Keratinocyte (primary cell): Measurements from ENCODE around the gene TAF7. TPM values are rescaled to one million over a fixed set of nuclear protein-coding genes. Genes with fewer than 3 reads are reported as not detected.

Source experiments
- DNase-seq: peaks from one replicate; pipeline ENCODE4 v3.0.0-alpha.2; 2011; ENCODE audit warnings: low read depth, missing footprints, low spot score
- FAIRE-seq: peaks from 2 replicates; lab custom pipeline; 2011; peaks lifted over from hg19 to GRCh38; lab: Jason Lieb, UNC
- H2AFZ ChIP-seq: 2 replicates; pipeline ENCODE4 v1.6.0; 2012; ENCODE audit warnings: low read length, control low read depth, inconsistent platforms; ENCODE audit not compliant: control insufficient read depth
- H3K27ac ChIP-seq: 2 replicates; pipeline ENCODE4 v1.5.1; 2011; ENCODE audit warnings: low read length; ENCODE audit not compliant: control insufficient read depth, insufficient read depth
- H3K27me3 ChIP-seq: 3 replicates; pipeline ENCODE4 v1.6.0; 2011; ENCODE audit warnings: low read length; ENCODE audit not compliant: control insufficient read depth, insufficient read depth; ENCODE audit errors: extremely low read depth
- H3K36me3 ChIP-seq, 2 experiments: 2 replicates in 1 of 2; 3 replicates in 1 of 2; pipeline ENCODE4 v1.5.1; 2011; ENCODE audit warnings: low read length in 2 of 2, mild to moderate bottlenecking in 1 of 2; ENCODE audit not compliant: control insufficient read depth in 2 of 2, insufficient read depth in 2 of 2; ENCODE audit errors: extremely low read depth in 1 of 2
- H3K4me1 ChIP-seq: 3 replicates; pipeline ENCODE4 v1.5.1; 2011; ENCODE audit warnings: low read length; ENCODE audit not compliant: control insufficient read depth, insufficient read depth; ENCODE audit errors: extremely low read depth
- H3K4me2 ChIP-seq: 3 replicates; pipeline ENCODE4 v1.6.0; 2011; ENCODE audit warnings: low read depth, low read length; ENCODE audit not compliant: control insufficient read depth, insufficient read depth; ENCODE audit errors: extremely low read depth
- H3K4me3 ChIP-seq, 3 experiments: fragments of 200-600 bp in 1 of 3; sonication (generic) in 1 of 3; 2 replicates in 2 of 3; 3 replicates in 1 of 3; pipeline ENCODE4 v1.5.1; 2011 to 2016; ENCODE audit warnings: low read length in 3 of 3, mild to moderate bottlenecking in 3 of 3, control low read depth in 2 of 3, inconsistent platforms in 1 of 3, low read depth in 1 of 3, mixed read lengths in 1 of 3, mixed run types in 1 of 3, moderate library complexity in 1 of 3; ENCODE audit not compliant: control insufficient read depth in 2 of 3, insufficient read depth in 2 of 3; ENCODE audit errors: extremely low read depth in 1 of 3
- H3K79me2 ChIP-seq: 2 replicates; pipeline ENCODE4 v1.6.0; 2012; ENCODE audit warnings: low read length; ENCODE audit not compliant: control insufficient read depth, insufficient read depth
- H3K9ac ChIP-seq: 3 replicates; pipeline ENCODE4 v1.6.0; 2011; ENCODE audit warnings: low read length; ENCODE audit not compliant: control insufficient read depth, insufficient read depth; ENCODE audit errors: extremely low read depth
- H3K9me1 ChIP-seq: 3 replicates; pipeline ENCODE4 v1.6.0; 2011; ENCODE audit warnings: low read length; ENCODE audit not compliant: control insufficient read depth, insufficient read depth; ENCODE audit errors: extremely low read depth
- H3K9me3 ChIP-seq: 2 replicates; pipeline ENCODE4 v1.5.1; 2012; ENCODE audit warnings: low read depth, low read length; ENCODE audit not compliant: control insufficient read depth
- H4K20me1 ChIP-seq: 3 replicates; pipeline ENCODE4 v1.6.0; 2011; ENCODE audit warnings: low read length; ENCODE audit not compliant: control insufficient read depth, insufficient read depth; ENCODE audit errors: extremely low read depth
- EZH2 ChIP-seq: IDR thresholded peaks from one replicate; pipeline ENCODE4 v1.6.1; 2012; ENCODE audit warnings: inconsistent platforms, mild to moderate bottlenecking, low read length, moderate library complexity
- dilution Hi-C: fragments of 300-500 bp; cut with MboI; formaldehyde crosslinking; loops from one replicate; pipeline ENCODE4 v1.7.0; 2020; ENCODE audit warnings: low sequenced_read_pairs; ENCODE audit not compliant: extremely low pct_ligation_motif_present
- polyA plus RNA-seq, 5 experiments: library from polyadenylated mRNA; depleted of rRNA in 3 of 5; stranded (reverse) in 3 of 5; stranded (forward) in 1 of 5; unstranded in 1 of 5; fragments of >200 nt; gene quantifications; 1 replicate in 1 of 5; 2 replicates in 3 of 5; 3 replicates in 1 of 5; pipeline versions ENCODE4 v1.2.1 to v1.2.3, GENCODE V29; 2011 to 2012; ENCODE audit warnings: missing spikeins in 2 of 5, low read depth in 1 of 5, low replicate concordance in 1 of 5
- TF ChIP-seq, protein P1 (sequence below), 3 experiments: IDR thresholded peaks in 1 of 3; conservative IDR thresholded peaks in 1 of 3; optimal IDR thresholded peaks in 1 of 3; 2 replicates in 2 of 3; 3 replicates in 1 of 3; pipeline versions ENCODE3 to v1.5.1; 2011; ENCODE audit warnings: low read length in 3 of 3, mild to moderate bottlenecking in 3 of 3, moderate library complexity in 2 of 3, control low read depth in 1 of 3, inconsistent platforms in 1 of 3; ENCODE audit not compliant: insufficient read depth in 2 of 3; ENCODE audit errors: extremely low read depth in 1 of 3

Gene TAF7
- polyA plus RNA-seq, 1 donor (not counting 4 experiments of a cell fraction or from before 2014, with no cell fraction given): 58.9 TPM

DNA sequence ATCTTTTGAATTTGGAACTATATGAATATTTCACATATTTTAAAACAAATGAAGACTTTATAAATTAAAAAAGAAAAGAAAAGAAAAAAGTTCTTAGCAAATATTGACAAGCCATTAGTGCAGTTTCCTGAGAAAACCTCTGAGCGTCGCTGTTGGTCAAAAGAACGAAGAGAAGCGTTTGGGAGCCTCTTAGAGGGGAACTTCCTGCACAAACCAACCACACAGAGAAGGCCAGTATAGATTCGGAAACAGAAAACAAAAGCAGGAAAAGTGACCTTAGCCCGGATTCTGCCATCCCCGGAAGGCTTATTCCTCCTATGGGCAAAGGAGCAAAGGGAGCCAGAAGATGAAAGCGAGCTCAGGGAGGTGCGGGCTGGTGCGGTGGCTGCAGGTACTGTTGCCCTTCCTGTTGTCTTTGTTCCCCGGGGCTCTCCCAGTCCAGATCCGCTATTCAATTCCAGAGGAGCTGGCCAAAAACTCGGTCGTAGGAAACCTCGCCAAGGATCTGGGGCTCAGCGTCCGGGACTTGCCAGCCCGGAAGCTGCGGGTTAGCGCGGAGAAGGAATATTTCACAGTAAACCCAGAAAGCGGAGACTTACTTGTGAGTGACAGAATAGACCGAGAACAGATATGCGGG lies 39.3 kb upstream of the TAF7 start, which contains the start of gene PCDHGB2:
Gene PCDHGB2, plus strand, starts transcription at position 205 of the 637 bp plus-strand sequence. Its CDS starts 142 bp downstream, at position 347.
- Histone ChIP-seq H3K4me1 (no peaks in the 10 kb centered on the region), H3K36me3 (no peaks in the 10 kb centered on the region), H4K20me1 (no peaks in the 10 kb centered on the region), H3K9me3 (peaks cover 15% of the 10 kb centered on the region), H3K9ac (no peak within 1 kb of the TSS), H3K9me1 (no peaks in the 10 kb centered on the region), H3K27ac (no peak within 1 kb of the TSS), H3K27me3 (peaks cover 34% of the 10 kb centered on the region), H2AFZ (no peak within 1 kb of the TSS), H3K4me3 (no peak within 1 kb of the TSS), H3K79me2 (no peaks in the 10 kb centered on the region), H3K4me2 (peak within 1 kb of the TSS; percentile 18)
- no peak for DNase-seq
- no peak for TF ChIP-seq EZH2
- TF ChIP-seq, protein P1, sequence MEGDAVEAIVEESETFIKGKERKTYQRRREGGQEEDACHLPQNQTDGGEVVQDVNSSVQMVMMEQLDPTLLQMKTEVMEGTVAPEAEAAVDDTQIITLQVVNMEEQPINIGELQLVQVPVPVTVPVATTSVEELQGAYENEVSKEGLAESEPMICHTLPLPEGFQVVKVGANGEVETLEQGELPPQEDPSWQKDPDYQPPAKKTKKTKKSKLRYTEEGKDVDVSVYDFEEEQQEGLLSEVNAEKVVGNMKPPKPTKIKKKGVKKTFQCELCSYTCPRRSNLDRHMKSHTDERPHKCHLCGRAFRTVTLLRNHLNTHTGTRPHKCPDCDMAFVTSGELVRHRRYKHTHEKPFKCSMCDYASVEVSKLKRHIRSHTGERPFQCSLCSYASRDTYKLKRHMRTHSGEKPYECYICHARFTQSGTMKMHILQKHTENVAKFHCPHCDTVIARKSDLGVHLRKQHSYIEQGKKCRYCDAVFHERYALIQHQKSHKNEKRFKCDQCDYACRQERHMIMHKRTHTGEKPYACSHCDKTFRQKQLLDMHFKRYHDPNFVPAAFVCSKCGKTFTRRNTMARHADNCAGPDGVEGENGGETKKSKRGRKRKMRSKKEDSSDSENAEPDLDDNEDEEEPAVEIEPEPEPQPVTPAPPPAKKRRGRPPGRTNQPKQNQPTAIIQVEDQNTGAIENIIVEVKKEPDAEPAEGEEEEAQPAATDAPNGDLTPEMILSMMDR (optimal IDR thresholded peaks at IDR 0.05 in 1 of 3, IDR thresholded peaks at IDR 0.05 in 1 of 3, conservative IDR thresholded peaks at IDR 0.05 in 1 of 3; ENCODE audit: extremely low read depth in 1 of 3, insufficient read depth in 2 of 3, low read length in 3 of 3): peak in 2 of 3 experiments; percentile 4 to 28
- dilution Hi-C loops: no loop called here
- no peak for FAIRE-seq

DNA sequence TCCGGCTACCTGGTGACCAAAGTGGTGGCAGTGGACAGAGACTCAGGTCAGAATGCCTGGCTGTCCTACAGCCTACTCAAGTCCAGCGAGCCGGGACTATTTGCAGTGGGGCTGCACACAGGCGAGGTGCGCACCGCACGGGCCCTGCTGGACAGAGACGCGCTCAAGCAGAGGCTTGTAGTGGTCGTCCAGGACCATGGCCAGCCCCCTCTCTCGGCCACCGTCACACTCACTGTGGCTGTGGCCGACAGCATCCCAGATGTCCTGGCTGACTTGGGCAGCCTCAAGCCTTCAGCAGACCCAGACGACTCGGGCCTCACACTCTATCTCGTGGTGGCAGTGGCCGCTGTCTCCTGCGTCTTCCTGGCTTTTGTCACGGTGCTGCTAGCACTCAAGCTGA lies 36.4 kb upstream of the TAF7 start:
- Histone ChIP-seq H3K9me3 (peaks cover 12% of the 10 kb centered on the region), H3K36me3 (no peaks in the 10 kb centered on the region), H3K27me3 (peaks cover 19% of the 10 kb centered on the region), H3K9me1 (no peaks in the 10 kb centered on the region), H4K20me1 (no peaks in the 10 kb centered on the region), H3K4me3 (no peak overlapping the region), H3K79me2 (no peaks in the 10 kb centered on the region), H3K4me1 (no peaks in the 10 kb centered on the region), H3K27ac (no peak overlapping the region), H3K9ac (no peak overlapping the region), H3K4me2 (no peak overlapping the region), H2AFZ (no peak overlapping the region)
- TF ChIP-seq, protein P1 (optimal IDR thresholded peaks at IDR 0.05 in 1 of 3, IDR thresholded peaks at IDR 0.05 in 1 of 3, conservative IDR thresholded peaks at IDR 0.05 in 1 of 3; ENCODE audit: extremely low read depth in 1 of 3, insufficient read depth in 2 of 3, low read length in 3 of 3): no peak
- no peak for TF ChIP-seq EZH2
- dilution Hi-C loops: no loop called here
- DNase-seq (no peak), FAIRE-seq (no peak)
